ENCODE measurements around the gene DLGAP1. TPM values are rescaled to one million over a fixed set of nuclear protein-coding genes. Genes with fewer than 3 reads are reported as not detected.

Gene DLGAP1
- total RNA-seq, 1 experiment from 2014 or later = 23.2 TPM

DNA sequence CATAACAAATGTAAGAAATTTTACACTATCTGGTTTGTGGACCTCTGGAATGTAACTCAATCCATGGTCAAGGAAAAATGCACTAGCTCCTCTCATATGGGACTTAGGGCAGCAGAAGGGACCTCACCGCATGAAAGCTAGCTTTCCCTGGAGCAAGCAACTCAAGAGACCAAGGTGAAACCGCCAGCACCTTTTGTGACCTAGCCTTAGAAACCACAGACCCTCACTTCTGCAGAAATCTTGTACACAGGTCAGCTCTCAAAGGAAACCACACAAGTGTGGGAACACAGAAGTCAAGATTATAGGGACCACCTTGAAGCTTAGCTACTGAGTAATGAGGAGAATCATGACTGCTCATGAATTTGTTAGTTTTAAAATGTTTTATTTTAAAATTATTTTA is 222.5 kb downstream of the DLGAP1 start:
- DNase-seq = no peak
- Histone ChIP-seq H4K5ac (ENCODE audit: insufficient read length, low read depth, low read length) (no peak overlapping the region), H3K79me1 (ENCODE audit: insufficient read depth, low read depth, low read length, poor library complexity, severe bottlenecking) (no peaks in the 10 kb centered on the region), H3K4me1 (ENCODE audit: insufficient read depth, low read length) (peaks cover 7% of the 10 kb centered on the region), H3K4me2 (ENCODE audit: insufficient read depth, insufficient read length, low read length) (no peak overlapping the region), H3K9ac (ENCODE audit: extremely low read depth, insufficient read length, low read length) (no peak overlapping the region), H2AK5ac (ENCODE audit: insufficient read length, low read length) (no peak overlapping the region), H2BK12ac (ENCODE audit: insufficient read length, low read depth, low read length) (no peak overlapping the region), H3K18ac (ENCODE audit: insufficient read length, low read depth, low read length) (no peak overlapping the region), H3K56ac (ENCODE audit: insufficient read length, low read depth, low read length) (no peak overlapping the region), H3K23ac (ENCODE audit: insufficient read length, low read depth, low read length) (no peak overlapping the region), H3T11ph (ENCODE audit: low read length) (no peak overlapping the region), H3K14ac (ENCODE audit: insufficient read depth, low read length) (no peak overlapping the region), H2BK20ac (ENCODE audit: low read depth, low read length, poor library complexity, severe bottlenecking) (no peak overlapping the region), H2AFZ (ENCODE audit: low read length) (no peak overlapping the region), H3K9me3 (ENCODE audit: control insufficient read depth, low read depth, low read length) (no peaks in the 10 kb centered on the region), H3K79me2 (ENCODE audit: insufficient read depth, low read length) (no peaks in the 10 kb centered on the region; the same call in 1 of the 2 replicates), H3K23me2 (ENCODE audit: insufficient read length, low read depth, low read length, poor library complexity, severe bottlenecking) (no peaks in the 10 kb centered on the region), H2BK15ac (ENCODE audit: low read depth, low read length) (no peak overlapping the region), H3K27me3 (ENCODE audit: insufficient read depth, low read length) (no peaks in the 10 kb centered on the region; the same call in 1 of the 2 replicates), H4K91ac (ENCODE audit: insufficient read length, low read depth, low read length) (no peak overlapping the region), H4K8ac (replicated peaks; ENCODE audit: insufficient read length, low read depth, low read length) (no peak overlapping the region), H3K4ac (ENCODE audit: low read depth, low read length) (no peak overlapping the region), H4K20me1 (ENCODE audit: control insufficient read depth, insufficient read depth, insufficient read length) (no peaks in the 10 kb centered on the region), H3K27ac (ENCODE audit: insufficient read length, low read depth, low read length) (no peak overlapping the region), H2BK120ac (ENCODE audit: low read depth, low read length, poor library complexity, severe bottlenecking) (no peak overlapping the region), H2BK5ac (ENCODE audit: insufficient read length, low read length) (no peak overlapping the region)
- no CpG with 5 or more reads among the region's 2 CpGs for WGBS (ENCODE audit: extremely low coverage, insufficient read length, low lambda C conversion rate)
- Mint-ChIP-seq H3K36me3 (ENCODE audit: insufficient read depth in 1 of 3, low read depth in 3 of 3) (peaks cover 9 to 13% (median 10%) of the 10 kb centered on the region in 3 experiments), H3K27me3 (ENCODE audit: low read depth) (peaks cover 5% of the 10 kb centered on the region; the same call in 1 of the 2 replicates), H3K27ac (peak overlapping the region; percentile 57 to 72 (median 60); a peak in 2 of 7 replicates), H3K9me3 (peaks cover 7 to 11% of the 10 kb centered on the region in 2 experiments; a peak in 3 of 5 replicates), H3K4me3 (no peak overlapping the region; a peak in 1 of 5 replicates), H3K4me1 (peaks cover 58 to 60% of the 10 kb centered on the region in 2 experiments)
- TF ChIP-seq, protein P1, sequence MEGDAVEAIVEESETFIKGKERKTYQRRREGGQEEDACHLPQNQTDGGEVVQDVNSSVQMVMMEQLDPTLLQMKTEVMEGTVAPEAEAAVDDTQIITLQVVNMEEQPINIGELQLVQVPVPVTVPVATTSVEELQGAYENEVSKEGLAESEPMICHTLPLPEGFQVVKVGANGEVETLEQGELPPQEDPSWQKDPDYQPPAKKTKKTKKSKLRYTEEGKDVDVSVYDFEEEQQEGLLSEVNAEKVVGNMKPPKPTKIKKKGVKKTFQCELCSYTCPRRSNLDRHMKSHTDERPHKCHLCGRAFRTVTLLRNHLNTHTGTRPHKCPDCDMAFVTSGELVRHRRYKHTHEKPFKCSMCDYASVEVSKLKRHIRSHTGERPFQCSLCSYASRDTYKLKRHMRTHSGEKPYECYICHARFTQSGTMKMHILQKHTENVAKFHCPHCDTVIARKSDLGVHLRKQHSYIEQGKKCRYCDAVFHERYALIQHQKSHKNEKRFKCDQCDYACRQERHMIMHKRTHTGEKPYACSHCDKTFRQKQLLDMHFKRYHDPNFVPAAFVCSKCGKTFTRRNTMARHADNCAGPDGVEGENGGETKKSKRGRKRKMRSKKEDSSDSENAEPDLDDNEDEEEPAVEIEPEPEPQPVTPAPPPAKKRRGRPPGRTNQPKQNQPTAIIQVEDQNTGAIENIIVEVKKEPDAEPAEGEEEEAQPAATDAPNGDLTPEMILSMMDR (conservative IDR thresholded peaks at IDR 0.05) = no peak
